GM04503 (cell line): ENCODE data around the gene KCNMA1.

ENCODE experiments used
- DNase-seq: peaks from one replicate; pipeline ENCODE4 v3.0.0-alpha.2; 2012; ENCODE audit warnings: low read depth

Gene KCNMA1

DNA sequence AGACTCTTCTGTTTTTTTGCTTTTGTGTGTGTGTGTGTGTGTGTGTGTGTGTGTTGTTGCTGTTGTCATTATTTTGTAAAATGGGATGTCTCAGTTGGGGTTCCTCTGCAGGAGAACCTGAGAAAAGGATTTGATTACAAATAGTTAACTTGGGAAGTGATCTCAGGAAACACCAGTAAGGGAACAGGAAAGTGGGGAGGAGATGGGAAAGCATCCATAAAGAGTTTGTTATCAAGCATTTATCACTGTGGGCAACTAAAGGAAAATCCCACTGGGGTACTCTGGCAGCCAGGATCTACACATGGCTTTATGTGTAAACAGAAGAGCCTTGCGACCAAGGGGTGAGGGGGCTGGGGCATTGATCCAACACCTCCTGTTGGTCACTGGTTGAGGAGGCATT is 485.4 kb downstream of the KCNMA1 start:
- DNase-seq, result no peak

DNA sequence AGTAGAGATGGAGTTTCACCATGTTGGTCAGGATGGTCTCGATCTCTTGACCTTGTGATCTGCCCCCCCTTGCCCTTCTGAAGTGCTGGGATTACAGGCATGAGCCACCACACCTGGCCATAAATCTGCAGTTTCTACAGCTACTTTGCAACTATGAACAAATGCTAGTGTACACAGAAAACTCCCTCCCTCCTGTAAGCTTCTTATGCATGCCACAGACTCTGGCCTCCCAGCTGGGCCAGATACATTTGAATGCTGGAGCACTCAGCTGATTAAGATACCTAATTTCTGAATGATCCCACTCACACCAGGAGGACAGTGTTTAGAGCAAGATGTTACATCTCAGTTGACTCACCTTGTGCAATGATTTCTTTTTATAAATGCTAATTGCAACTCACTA is 486.2 kb downstream of the KCNMA1 start:
- no peak for DNase-seq

DNA sequence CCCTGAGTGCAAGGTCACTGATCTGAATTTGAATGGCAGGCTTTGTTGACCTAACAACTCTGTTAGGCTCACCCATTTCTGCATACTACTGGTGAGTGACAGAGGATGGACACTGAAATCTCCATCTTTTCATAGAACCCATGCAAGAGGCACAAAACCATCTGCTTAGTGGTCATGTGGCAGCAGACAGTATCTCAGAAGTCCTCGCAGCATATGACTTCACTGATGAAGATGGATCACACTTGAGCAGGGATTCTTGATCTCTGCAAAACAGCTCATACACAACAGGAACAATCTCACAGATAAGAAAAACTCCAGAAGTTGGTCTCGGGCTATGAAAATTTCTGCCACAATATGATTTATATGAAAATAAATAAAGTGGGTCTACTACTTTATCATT is 487.9 kb downstream of the KCNMA1 start:
- DNase-seq, result no peak

DNA sequence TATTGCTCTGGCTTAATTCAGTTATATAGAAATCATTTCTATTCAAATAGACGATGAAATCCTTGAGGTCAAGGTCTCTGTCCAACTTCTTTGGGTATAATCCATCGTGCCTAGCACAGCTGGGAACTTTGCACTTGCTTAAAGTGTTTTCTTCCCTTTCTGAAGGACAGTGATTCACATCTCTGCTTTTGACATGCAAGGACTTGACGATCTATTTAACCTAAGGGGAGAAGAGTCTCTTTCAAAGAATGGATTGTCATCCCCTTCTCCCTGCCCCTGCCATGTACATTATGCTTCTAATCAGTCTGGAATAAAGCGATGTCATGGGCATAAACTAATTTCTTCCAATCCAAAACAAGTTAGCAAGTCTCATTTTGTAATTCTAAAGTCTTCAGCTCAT is 488.6 kb downstream of the KCNMA1 start:
- no peak for DNase-seq

DNA sequence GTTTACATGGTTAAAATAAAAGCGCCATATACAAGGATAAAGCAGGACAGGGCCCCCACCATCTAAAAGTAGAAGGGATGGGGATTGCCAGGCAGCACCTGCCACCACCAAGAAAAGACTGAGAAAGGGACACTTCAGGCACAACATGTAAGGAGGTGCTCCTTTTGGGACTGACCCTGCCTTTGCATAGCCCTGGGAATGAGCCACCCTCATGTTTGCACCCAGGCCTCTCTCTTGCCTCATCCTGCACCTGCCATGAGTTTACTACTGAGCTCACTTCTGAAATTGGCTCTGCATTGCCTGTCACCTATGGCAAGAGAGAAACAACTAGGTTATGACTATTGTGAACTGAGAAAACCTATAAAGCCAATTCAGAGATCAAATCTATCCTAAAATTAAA is 489.7 kb downstream of the KCNMA1 start:
- DNase-seq, result no peak

DNA sequence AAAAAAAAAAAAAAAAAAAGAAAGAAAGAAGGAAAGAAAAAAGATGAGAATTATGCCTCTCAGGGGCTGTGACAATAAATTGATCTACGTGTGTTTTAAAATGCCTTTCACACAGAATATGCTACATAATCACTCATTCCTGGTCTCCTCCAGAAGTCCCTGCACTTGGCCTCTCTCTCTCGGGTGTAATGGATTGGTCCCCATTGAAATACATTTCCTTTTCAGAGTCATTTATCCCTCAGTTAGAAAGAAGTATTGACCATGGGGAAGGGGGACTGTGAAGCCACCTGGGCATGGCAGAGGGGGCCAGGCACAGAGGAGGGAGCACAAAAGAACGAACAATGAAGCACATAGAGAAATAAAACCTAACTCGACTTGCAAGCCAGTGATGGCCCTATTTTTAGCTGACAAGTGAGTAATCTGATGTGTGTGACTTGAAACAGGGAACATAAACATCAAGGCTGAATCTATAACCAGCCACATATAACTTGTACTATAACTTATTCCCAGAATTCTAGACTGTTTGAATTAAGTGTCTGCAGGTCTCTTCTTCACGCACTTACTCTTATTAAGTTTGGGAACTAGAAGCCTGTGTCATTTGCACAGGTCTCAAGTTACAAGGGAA is 490.8 kb downstream of the KCNMA1 start:
- no peak for DNase-seq

DNA sequence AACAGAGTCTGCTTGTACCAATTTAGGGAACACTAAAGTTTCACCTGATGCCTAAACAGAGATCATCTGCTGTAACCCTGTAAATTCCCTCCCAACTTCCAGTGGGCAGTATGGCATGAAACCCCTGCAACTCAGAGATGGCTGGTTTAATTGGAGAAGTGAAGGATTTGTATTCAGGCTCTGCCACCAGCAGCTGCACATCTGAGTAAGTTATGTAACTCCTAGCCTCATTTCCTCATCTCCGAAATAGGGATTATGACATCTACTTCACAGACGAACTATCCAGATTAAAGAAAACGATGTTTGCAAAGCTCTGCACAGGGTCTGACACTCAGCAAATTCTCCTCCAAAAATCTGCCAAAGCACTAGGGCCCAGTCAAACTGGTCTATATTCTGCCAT is 493.0 kb downstream of the KCNMA1 start:
- DNase-seq, result no peak

DNA sequence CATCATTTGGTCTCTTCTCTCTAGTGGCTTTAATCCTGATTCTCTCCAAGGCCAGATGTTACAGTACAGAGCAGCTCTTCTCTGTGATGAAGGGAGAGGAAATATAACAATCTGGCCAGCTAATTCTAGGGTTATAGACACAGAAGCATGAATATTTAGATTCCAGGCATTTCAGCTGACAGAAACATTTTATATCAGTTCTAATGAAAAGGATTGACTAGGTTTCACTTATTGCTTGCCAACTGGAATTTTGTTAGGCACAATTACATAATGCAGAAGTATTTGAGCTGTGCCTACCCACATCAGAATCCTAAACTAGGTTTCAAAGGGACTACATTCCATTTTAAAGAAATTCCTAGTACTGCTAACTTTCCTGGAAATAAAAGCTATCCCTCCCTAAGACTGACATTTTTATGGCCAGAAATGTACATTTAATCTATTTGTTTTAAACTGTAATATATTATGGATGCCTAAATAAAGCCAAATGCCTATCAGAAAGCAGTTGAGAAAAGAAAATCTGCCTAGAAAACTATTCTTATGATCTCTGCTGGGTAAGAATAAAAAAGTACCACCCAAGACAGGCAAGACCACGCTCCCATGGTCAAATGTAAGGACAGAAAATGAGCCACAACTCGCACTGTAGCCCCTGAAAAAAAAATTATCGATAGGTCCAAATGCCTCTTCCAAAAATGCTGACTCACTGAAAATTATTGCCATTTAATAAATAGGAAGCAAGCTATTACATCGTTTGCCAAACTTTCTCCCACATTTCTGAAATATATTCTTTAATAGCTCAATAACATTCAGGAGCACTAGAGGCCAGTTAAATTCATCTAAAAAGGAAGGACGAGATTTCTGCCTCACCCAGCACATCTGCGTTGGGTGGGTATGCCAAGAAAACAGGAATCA is 498.1 kb downstream of the KCNMA1 start:
- DNase-seq, result no peak

DNA sequence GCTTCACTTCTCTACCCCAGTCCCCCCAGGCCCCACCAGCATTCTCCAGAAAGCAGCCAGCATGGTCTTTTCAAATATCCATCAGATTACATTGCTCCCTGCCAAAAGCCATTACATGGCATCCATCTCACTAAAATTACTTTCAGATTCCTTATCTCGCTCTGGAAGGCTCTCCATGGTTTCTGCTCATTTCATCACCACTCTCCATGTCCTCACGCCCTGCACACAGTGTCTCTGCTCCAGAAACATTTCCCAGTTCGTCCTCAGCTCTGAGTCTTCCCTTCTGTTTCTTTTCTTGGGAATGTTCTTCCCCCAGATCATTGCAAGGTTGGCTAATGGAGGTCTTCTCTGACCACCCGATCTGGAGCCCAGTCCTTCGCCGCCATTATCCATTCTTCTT is 499.1 kb downstream of the KCNMA1 start:
- DNase-seq, result no peak

DNA sequence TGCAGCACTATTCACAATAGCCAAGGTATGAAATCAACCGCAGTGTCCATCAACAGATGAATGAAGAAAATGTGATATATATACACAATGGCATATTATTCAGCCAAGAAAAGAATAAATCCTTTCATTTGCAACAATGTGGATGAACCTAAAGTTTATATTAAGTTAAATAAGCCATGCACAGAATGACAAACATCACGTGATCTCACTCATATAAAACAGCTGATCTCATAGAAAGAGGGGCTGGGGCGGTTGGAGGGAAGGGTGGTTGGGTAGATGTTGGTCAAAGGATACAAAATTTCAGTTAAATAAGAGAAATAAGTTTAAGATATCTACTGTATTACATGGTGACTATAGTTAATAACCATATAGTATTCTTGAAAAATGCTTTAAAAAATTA is 502.1 kb downstream of the KCNMA1 start:
- no peak for DNase-seq

DNA sequence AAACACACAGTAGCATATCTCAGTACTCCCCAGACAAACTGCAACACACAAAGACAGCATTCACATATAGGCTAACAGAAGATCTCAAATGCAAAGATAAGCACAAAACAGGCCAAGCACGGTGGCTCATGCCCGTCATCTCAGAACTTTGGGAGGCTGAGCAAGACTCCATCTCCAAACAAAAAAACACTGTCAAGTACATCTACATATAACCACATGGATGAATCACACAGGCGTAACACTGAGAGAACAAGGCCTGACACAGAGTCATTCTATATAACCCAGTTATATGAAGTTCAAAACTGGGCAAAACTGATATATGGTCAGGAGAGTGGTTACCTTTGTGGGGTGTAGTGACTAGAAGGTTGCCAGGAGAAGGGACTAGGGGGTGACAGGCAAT is 506.4 kb downstream of the KCNMA1 start:
- no peak for DNase-seq

DNA sequence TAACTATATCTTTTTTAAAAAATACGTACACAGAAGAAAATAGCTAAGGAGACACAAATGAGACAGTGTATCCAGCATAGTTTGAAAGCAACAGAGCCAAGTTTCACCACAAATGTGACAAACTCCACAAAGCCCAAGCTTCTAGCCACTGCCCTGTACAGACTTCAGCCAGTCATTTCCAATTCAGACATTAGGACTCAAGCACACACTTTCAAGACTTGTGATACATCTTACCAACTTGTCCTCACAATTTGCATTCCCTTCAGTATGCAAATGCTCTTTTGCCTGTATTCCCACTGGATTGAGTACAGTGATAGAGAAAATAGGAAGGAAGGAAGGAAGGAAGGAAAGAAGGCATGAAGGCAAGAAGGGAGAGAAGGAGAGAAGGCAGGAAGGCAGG is 510.4 kb downstream of the KCNMA1 start:
- no peak for DNase-seq

DNA sequence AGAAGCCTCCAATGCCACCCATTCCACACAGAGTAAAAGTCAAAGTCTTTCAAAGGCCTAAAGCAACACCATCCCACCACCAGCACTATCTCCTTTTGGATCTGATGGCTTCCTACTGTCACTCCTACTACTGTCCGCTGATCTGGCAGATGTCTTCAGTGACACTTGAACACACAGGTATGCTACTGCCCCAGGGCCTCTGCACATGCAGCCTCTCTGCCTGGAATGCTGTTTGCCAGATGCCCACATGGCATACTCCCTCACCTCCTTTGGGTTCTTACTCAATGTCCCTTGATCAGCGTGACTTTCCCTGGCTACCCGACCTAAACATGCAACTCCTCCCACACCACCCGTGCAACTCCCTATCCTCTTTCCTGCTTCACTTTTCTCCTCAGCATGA is 512.4 kb downstream of the KCNMA1 start:
- no peak for DNase-seq

DNA sequence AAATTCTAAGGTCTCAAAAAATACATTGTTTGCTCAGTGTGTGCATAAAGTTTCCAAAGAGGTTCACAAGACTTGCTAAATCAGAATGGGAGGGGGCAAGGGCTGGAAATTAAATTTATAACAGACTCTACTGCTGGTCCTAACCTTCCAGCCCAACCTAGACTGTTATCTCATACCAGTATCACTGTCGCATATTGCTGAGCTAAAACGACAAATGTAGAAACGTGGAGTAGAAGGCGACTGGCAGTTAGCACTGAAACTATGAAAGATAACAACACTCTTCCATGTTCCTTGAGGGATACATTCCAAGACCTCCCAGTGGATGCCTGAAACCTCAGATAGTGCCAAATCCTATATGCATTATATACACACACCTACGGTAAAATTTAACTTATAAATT is 514.3 kb downstream of the KCNMA1 start:
- no peak for DNase-seq

DNA sequence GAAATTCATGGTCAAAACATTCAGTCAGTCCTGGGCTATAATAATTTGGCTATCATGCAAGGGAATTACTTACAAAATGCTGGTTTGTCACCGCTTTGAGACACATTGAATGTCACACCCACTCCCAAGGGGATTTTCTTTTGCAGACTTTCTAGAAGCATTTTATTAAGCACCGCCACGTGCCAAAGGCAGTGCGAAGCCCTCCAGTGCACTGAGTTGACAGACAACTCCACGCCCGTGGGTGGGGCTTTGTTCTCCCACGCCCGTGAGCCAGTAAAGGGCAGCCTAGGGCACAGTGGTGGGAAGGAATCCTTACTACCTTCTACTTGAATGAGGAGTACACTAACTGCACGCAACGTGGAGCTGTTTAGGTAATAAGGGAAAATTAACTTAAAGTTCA is 515.8 kb downstream of the KCNMA1 start:
- DNase-seq, result no peak

DNA sequence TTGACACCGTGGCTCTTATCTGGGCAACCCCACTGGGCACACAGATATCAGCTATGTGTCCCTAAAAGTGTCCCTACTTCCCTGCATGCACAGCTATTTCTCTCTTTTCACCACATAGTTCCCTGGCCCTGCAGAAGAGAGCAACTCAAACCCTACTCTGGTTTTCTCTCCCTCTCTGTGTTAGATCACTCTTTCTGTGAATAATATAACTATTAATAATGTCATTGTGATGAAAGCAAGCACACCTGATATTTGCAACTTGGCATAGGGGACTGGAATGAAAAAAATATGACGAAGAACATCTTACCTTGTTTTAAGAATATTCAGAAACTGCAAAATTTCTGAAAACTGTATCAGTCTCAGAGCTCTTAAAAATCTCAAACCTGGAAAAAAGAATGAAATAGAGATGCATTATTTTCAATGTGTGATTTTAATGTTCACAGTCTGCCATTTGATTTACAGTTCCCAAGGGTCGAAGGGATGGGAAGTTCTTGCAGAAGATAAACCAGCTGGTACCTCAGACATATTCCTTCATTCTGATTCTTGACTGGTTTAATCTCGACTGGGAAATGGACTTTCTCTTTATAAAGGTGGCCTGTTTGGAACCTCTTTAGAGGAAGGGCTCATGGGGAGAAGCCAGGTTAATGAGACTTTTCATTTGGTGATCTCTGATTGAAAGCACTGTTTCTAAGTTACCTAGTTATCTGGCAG is 516.8 kb downstream of the KCNMA1 start:
- no peak for DNase-seq

DNA sequence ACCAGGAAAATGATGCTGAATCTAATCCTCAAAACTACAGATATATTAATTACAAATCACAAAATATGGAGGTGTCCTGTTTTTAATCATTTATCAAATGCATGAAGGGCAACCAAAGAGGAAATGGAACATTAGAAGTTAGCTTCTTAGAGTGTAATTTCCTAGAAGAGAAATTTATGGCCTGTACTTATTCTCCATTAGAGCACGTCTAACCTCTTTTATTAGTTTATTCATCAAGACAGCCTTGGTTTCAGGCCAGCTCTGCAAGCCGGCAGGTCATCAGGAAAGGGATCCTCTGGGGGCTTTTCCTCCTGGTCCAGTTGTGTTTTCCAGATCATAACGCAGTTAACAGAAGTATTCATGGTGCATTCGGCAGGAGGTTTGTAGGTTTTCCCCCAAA is 517.6 kb downstream of the KCNMA1 start:
- no peak for DNase-seq

DNA sequence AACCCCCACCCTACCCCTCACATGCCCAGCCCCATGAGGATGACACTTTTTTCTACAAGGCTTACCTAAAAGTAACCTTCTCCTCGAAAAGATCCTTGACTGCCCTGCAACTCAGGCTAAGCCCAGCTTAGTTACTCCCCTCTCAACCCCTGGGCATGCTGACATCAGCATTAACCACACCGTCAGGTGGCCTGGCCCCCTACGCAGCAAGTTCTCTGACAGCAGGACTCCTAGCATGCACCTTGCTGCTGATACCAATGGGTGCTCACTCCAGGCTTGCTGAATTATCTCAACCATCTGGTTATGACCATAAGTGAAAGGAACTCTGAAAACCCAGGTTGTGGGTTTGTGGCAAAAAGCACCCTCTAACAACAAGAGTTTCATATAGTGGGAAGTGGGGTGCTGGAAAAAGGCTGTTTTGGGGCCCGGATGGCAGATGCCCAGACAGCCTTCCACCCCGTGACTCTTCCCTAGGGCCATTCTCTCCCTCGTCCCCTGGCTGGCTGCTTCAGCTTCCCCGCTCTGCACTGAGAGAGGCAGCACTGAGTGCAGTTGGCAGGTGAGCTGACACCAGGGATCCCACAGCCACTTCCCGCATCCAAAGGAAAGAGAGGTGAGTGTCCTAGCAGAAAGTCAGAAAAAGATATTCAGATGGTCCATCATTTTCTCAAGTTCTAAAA is 518.9 kb downstream of the KCNMA1 start:
- no peak for DNase-seq

DNA sequence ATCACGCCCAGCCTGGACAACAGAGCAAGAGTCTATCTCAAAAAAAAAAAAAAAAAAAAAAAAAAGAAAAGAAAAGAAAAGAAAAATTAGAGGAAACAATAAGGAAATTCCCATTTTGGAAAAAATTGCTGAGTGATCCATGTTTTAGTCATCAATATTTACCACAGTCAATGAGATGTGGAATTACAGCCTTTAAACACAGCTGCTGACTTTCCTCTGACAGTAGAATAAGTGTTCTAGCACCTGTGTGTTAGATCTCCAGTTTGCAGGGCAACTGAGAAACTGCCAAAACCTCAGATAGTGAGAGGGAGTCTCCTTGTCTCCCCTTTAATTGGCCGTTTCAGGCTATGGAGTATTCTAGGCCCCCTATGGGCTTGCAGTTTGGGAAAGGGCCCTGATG is 520.1 kb downstream of the KCNMA1 start:
- no peak for DNase-seq

DNA sequence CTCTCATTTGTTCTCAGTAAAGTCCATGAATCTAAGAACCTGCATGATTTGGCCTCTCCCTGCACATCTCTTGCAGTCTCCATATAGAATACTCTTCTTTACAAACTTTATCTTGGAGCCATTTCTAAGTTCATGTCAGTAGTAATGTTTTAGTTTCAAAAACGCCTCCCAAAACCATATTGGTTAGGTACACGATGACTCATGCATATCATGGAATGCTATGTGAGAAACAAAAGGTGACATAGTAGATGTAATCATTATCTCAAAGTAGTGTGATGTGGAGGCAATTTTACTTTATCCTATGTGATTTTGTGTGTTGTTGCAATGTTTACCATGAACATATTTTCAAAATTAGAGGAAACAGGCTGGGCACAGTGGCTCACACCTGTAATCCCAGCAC is 520.7 kb downstream of the KCNMA1 start:
- DNase-seq, result no peak

DNA sequence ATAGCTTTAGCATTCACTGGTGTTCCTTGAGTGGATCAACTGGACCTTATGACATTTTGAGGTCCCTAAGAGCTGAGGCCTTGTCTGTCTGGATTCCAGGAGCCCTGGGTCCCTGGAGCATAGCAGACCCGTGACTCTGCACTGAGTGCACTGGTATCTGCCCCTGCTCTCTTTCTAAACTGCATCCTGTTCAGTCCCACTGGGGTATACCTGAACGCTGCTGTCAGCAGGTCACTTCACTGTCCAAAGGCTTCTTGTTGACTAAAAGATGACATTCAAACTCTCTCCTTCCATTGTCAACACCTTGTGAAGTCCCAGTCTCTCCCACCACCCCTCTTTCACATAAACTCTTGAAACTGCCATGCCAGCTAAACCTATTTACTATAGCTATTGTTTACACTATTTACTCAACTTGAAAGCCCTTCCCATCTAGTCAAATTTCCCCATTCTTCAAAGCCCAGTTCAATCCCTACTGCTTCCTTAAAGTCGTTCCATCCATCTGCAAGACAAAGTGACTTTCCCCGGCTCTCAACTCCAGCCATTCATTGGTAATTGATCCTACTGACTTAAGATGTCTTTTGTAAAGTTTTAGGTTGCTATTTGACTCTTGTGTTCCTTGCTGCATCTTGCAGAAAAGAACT is 523.3 kb downstream of the KCNMA1 start:
- DNase-seq, result no peak
